HG03520 (cell line): ENCODE results near the gene KHDRBS2.

ENCODE experiments used
- ATAC-seq: cut with Tn5 transposase; IDR thresholded peaks from one replicate; pipeline ENCODE4 v1.9.1; 2021; ENCODE audit warnings: mild to moderate bottlenecking, moderate library complexity; ENCODE audit not compliant: unreplicated experiment

The KHDRBS2 gene

GRCh38 chr6:62039605-62040004, 246.4 kb downstream of the KHDRBS2 start:
- no peak for ATAC-seq

GRCh38 chr6:62037445-62037844, 248.6 kb downstream of the KHDRBS2 start:
- no peak for ATAC-seq

GRCh38 chr6:62035952-62036351, 250.1 kb downstream of the KHDRBS2 start:
- no peak for ATAC-seq

GRCh38 chr6:62013719-62014118, 272.3 kb downstream of the KHDRBS2 start:
- no peak for ATAC-seq

- no peak for ATAC-seq
Observed at GRCh38 chr6:62009445-62009844, 276.6 kb downstream of the KHDRBS2 start.

- no peak for ATAC-seq
Observed at GRCh38 chr6:61989616-61990015, 296.4 kb downstream of the KHDRBS2 start.

GRCh38 chr6:61980622-61981021, 305.4 kb downstream of the KHDRBS2 start:
- no peak for ATAC-seq

GRCh38 chr6:61977947-61978346, 308.1 kb downstream of the KHDRBS2 start:
- no peak for ATAC-seq

- no peak for ATAC-seq
Observed at GRCh38 chr6:61977099-61977498, 308.9 kb downstream of the KHDRBS2 start.

- no peak for ATAC-seq
Observed at GRCh38 chr6:61959196-61959595, 326.8 kb downstream of the KHDRBS2 start.

GRCh38 chr6:61953851-61954250, 332.2 kb downstream of the KHDRBS2 start:
- ATAC-seq: no peak

GRCh38 chr6:61951586-61951985, 334.4 kb downstream of the KHDRBS2 start:
- no peak for ATAC-seq

- ATAC-seq: no peak
Observed at GRCh38 chr6:61950811-61951210, 335.2 kb downstream of the KHDRBS2 start.

GRCh38 chr6:61949971-61950370, 336.1 kb downstream of the KHDRBS2 start:
- ATAC-seq: no peak

- no peak for ATAC-seq
Observed at GRCh38 chr6:61949161-61949560, 336.9 kb downstream of the KHDRBS2 start.

GRCh38 chr6:61947311-61947947, 338.6 kb downstream of the KHDRBS2 start:
- no peak for ATAC-seq

- ATAC-seq: no peak
Observed at GRCh38 chr6:61940919-61941318, 345.1 kb downstream of the KHDRBS2 start.

GRCh38 chr6:61935242-61935846, 350.7 kb downstream of the KHDRBS2 start:
- no peak for ATAC-seq

- ATAC-seq: no peak
Observed at GRCh38 chr6:61909486-61909885, 376.5 kb downstream of the KHDRBS2 start.

- no peak for ATAC-seq
Observed at GRCh38 chr6:61901748-61902147, 384.3 kb downstream of the KHDRBS2 start.

- no peak for ATAC-seq
Observed at GRCh38 chr6:61894536-61894935, 391.5 kb downstream of the KHDRBS2 start.

GRCh38 chr6:61887423-61887822, 398.6 kb downstream of the KHDRBS2 start:
- ATAC-seq: no peak
